ENCODE data around the gene ERC2. TPM values are rescaled to one million over a fixed set of nuclear protein-coding genes. Genes with fewer than 3 reads are reported as not detected.

ERC2 gene
- total and polyA plus RNA-seq, 9 donors: 1.2 to 9.4 (median 5.4) TPM

DNA sequence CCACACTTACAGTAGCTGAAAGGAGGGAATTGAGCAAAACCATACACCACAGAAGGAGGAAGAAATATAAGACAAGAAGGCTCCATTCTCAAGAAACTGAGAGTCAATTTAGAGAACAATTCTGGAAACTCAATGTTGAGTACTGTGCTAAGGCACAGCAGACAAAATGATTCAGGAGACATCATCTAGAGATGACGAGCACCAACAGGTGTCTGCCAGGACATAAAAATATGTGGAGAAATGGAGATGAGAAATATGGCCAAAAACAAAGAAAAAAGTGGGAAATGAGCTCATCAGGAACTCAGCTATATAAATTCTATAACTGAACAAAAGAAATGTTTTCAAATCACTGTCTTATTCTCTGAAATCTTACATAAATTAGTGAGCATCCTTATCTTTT lies 343.7 kb downstream of the ERC2 start:
- Histone ChIP-seq H3K9me3 (no peaks in the 10 kb centered on the region), H3K27ac (no peak overlapping the region), H3K36me3 (no peaks in the 10 kb centered on the region), H3K4me3 (no peak overlapping the region), H3K27me3 (no peaks in the 10 kb centered on the region), H3K4me1 (ENCODE audit: insufficient read depth) (peaks cover 1% of the 10 kb centered on the region)
- WGBS, 3 donors: 81 to 86% (median 85%) methylated on average over 1 of the region's 1 CpG
- no peak for DNase-seq
- TF ChIP-seq POLR2A (IDR thresholded peaks at IDR 0.05) (no peak), EP300 (IDR thresholded peaks at IDR 0.05) (no peak), CTCF (IDR thresholded peaks at IDR 0.05) (no peak)
- intact Hi-C loops (cut with DNase I): no loop called here

GRCh38 chr3:56123487-56123886 lies 344.8 kb downstream of the ERC2 start:
- H3K4me3 ChIP-seq: no peak overlapping the region
- no peaks in the 10 kb centered on the region for H3K9me3 ChIP-seq
- H3K36me3 ChIP-seq: no peaks in the 10 kb centered on the region
- peaks cover 1% of the 10 kb centered on the region for H3K4me1 ChIP-seq (ENCODE audit: insufficient read depth)
- no peaks in the 10 kb centered on the region for H3K27me3 ChIP-seq
- DNase-seq: no peak
- H3K27ac ChIP-seq: no peak overlapping the region
- 94 to 97% (median 96%) methylated on average over 3 of the region's 3 CpGs for WGBS, 3 donors
- TF ChIP-seq CTCF (IDR thresholded peaks at IDR 0.05) (no peak), POLR2A (IDR thresholded peaks at IDR 0.05) (no peak), EP300 (IDR thresholded peaks at IDR 0.05) (no peak)
- intact Hi-C loops (cut with DNase I): no loop called here

- intact Hi-C loops (cut with DNase I): no loop called here
- no peak for DNase-seq
- H3K9me3 ChIP-seq: no peaks in the 10 kb centered on the region
- H3K27me3 ChIP-seq: no peaks in the 10 kb centered on the region
- H3K27ac ChIP-seq: no peak overlapping the region
- no peak for TF ChIP-seq POLR2A (IDR thresholded peaks at IDR 0.05)
- no peak for TF ChIP-seq EP300 (IDR thresholded peaks at IDR 0.05)
- TF ChIP-seq CTCF (IDR thresholded peaks at IDR 0.05): no peak
- no peak overlapping the region for H3K4me3 ChIP-seq
- H3K4me1 ChIP-seq (ENCODE audit: insufficient read depth): peaks cover 1% of the 10 kb centered on the region
- WGBS, 3 donors: 93 to 99% (median 94%) methylated on average over 2 of the region's 2 CpGs
- no peaks in the 10 kb centered on the region for H3K36me3 ChIP-seq
These were observed 345.4 kb downstream of the ERC2 start for GRCh38 chr3:56122911-56123310.

DNA sequence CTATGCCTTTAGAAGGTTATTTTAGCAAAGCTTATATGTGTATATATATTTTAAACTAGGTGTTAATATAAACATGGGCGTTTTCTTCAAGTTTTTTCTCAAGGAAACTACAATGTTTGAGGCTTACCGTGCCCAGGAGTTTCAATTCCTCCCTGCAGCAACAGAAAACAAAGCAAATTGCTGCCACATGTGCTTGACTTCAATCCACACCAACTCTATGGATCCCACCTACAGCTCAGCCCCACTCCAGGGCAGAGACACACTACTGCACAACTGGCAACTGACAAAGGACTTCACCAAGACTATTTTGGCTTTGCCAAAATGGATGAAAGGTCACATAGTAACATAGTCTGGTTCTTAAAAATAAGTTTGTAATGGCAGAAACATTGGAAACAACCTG lies 346.6 kb downstream of the ERC2 start:
- no peak for TF ChIP-seq EP300 (IDR thresholded peaks at IDR 0.05)
- TF ChIP-seq POLR2A (IDR thresholded peaks at IDR 0.05): no peak
- TF ChIP-seq CTCF (IDR thresholded peaks at IDR 0.05): no peak
- intact Hi-C loops (cut with DNase I): no loop called here
- no peak overlapping the region for H3K4me3 ChIP-seq
- no peaks in the 10 kb centered on the region for H3K27me3 ChIP-seq
- 70 to 80% (median 75%) methylated on average over 2 of the region's 2 CpGs for WGBS, 3 donors
- H3K4me1 ChIP-seq (ENCODE audit: insufficient read depth): peaks cover 1% of the 10 kb centered on the region
- no peaks in the 10 kb centered on the region for H3K9me3 ChIP-seq
- no peaks in the 10 kb centered on the region for H3K36me3 ChIP-seq
- no peak for DNase-seq
- H3K27ac ChIP-seq: no peak overlapping the region

Data from ovary (tissue), 9 donors.